ENCODE results near the gene ATP10A.

- TF ChIP-seq CTCF (IDR thresholded peaks at IDR 0.05) (no peak), POLR2A (IDR thresholded peaks at IDR 0.05) (no peak)
Observed at GRCh38 chr15:25733036-25733855, 129.9 kb downstream of the ATP10A start.

Data from heart left ventricle (tissue), 13 donors.